AG04449 (cell line): ENCODE results near the gene BOC.

Source experiments
- CTCF ChIA-PET: fragments of 350-600 bp; formaldehyde crosslinking; extraction: SDS; loops from one replicate; lab custom pipeline; 2021; ENCODE audit warnings: antibody characterized with exemption; lab: Yijun Ruan, JAX
- POLR2A ChIA-PET: fragments of 400-600, 350-600 bp; formaldehyde crosslinking; extraction: SDS; loops from one replicate; lab custom pipeline; 2020; ENCODE audit warnings: antibody characterized with exemption, inconsistent platforms; lab: Yijun Ruan, JAX
- DNase-seq: peaks from one replicate; pipeline ENCODE4 v3.0.0-alpha.2; 2010; ENCODE audit warnings: low read depth, low spot score
- H3K4me3 ChIP-seq: 2 replicates; pipeline ENCODE4 v1.5.1; 2011; ENCODE audit warnings: low read depth, mild to moderate bottlenecking, control low read depth, low read length
- TF ChIP-seq, protein P1 (sequence below): IDR thresholded peaks from one replicate; pipeline ENCODE4 v1.5.1; 2011; ENCODE audit warnings: mild to moderate bottlenecking, moderate library complexity, low read length, control low read depth, inconsistent platforms; ENCODE audit not compliant: insufficient read depth; ENCODE audit errors: missing control alignments

The BOC gene

DNA sequence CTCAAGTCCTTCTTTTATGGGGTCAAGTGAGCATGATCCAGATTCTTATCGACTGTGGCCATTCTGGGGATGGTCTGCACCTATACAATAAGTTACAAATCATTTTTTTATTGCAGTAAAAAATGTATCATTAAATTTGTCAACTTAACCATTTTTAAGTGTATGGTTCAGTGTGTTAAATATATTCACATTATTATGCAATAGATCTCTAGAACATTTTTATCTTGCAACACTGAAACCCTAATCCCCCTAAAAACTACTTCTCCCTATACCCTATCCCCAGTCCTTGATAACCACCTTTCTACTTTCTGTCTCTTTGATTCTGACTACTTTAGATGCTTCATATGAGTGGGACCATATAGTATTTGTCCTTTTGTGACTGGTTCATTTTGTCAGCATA, 10.4 kb upstream of the BOC start:
- ChIA-PET CTCF (no interaction called here), POLR2A (no interaction called here)
- no peak overlapping the region for H3K4me3 ChIP-seq
- TF ChIP-seq, protein P1, sequence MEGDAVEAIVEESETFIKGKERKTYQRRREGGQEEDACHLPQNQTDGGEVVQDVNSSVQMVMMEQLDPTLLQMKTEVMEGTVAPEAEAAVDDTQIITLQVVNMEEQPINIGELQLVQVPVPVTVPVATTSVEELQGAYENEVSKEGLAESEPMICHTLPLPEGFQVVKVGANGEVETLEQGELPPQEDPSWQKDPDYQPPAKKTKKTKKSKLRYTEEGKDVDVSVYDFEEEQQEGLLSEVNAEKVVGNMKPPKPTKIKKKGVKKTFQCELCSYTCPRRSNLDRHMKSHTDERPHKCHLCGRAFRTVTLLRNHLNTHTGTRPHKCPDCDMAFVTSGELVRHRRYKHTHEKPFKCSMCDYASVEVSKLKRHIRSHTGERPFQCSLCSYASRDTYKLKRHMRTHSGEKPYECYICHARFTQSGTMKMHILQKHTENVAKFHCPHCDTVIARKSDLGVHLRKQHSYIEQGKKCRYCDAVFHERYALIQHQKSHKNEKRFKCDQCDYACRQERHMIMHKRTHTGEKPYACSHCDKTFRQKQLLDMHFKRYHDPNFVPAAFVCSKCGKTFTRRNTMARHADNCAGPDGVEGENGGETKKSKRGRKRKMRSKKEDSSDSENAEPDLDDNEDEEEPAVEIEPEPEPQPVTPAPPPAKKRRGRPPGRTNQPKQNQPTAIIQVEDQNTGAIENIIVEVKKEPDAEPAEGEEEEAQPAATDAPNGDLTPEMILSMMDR = no peak
- no peak for DNase-seq

DNA sequence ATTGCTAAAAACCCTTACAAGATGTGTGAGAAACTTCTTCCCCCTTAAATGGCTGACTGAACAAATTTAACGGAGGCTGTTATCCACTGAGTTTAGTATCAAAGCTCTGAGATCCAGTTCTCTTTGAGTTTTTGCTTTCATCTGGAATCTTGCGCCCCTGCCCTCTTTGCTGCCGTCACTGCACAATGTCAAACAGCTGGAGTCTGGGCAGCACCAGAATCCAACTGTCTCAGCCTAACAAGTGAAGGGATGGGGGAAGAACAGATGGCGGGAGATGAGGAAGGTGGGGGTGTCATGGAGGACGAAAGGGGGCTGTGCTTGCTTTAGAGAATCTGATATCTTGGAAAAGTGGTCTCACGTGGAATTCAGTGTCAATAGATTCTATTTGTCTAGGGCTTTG, 7.0 kb upstream of the BOC start:
- TF ChIP-seq, protein P1 = no peak
- DNase-seq = no peak
- ChIA-PET POLR2A (no interaction called here), CTCF (no interaction called here)
- H3K4me3 ChIP-seq = no peak overlapping the region

DNA sequence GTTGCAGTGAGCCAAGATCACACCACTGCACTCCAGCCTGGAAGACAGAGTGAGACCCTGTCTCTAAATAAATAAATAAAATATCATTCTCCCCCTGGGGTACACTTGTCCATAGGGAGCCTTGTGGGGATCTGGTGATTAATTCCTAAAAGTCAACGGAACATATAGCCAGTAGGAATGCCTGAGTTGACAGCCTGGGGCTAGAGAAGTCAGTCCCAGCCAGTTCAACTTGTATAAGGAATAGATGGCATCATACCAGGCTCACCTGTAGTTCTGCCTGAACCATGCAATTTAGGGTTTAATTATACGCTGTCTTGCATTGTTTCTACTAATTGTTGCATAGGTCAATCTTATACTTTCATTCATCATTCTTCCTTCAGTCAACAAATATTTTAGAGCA, 5.9 kb upstream of the BOC start:
- ChIA-PET POLR2A (no interaction called here), CTCF (no interaction called here)
- no peak for DNase-seq
- TF ChIP-seq, protein P1 = no peak
- H3K4me3 ChIP-seq = no peak overlapping the region

DNA sequence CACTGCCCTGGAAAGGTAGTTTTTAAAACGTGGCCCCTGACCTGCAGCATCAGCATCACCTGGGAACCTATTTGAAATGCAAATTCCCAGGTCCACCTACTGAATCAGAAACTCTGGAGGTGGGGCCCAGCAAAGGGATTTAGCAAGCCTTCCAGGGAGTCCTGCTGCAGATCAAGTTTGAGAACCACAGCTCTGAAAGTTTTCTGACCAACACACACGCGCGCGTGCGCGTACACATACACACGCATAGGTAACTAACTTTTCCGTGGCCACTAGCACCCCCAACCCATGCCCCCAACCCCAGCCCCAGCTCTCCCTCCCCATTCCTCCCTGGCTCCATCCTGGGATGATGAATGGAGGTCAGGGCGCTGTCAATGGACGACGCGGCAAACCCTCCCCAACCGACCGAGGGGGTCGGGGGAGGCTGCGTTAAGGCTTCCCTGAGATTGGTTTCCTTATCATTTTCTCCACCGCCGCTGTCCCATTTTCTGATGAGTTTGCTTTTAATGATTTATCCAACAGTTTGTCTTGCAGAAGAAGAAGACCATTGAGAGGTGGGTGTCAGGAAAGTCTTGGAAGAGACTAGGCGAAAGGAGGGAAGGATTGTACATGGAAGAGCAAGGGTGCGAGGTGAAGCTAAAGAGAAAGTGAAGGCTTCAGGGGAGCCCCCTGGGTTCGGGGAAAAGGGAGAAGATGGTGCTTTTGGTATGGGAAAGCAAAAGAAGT, 590 bp upstream of the BOC start:
- TF ChIP-seq, protein P1 = no peak

DNA sequence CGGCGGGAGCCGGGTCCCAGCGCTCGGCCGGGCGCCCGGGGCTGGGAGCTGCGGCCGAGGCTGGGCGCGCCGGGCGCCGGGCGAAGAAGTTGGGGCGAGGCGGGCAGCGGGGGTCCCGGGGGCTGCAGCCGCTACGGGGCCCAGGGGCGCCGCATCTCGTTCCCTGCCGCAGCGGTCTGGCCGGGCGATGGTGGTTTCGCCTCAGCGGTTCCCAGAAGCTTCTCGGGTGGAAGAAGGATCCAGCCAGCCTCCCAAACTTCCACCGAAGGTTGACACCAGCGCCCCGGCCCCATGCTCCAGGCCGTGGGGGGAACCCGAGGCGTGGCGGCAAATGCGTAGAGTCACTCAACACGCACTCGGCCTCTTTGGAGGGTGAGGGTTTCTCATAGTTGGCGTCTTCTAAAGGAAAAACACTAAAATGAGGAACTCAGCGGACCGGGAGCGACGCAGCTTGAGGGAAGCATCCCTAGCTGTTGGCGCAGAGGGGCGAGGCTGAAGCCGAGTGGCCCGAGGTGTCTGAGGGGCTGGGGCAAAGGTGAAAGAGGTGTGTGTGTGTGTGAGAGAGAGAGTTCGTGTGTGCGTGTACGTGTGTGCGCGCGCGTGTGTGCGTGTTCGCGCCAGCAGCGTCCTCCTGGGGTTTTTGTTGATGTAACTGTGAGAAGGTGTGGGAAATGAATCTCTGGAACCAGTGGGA, 940 bp downstream of the BOC start:
- ChIA-PET POLR2A (interaction anchor here (1.0 kb wide), 1 partner anchor 20 kb away, joined by 4 read pairs; no protein-coding TSS in a partner anchor), CTCF (interaction anchor here (1.0 to 3.8 kb wide), 3 partner anchors 21 to 76 kb away, joined by 3 to 17 read pairs (median 4); no protein-coding TSS in a partner anchor)
- TF ChIP-seq, protein P1 = no peak
- peak overlapping the region; percentile 89 for H3K4me3 ChIP-seq
- no peak for DNase-seq

More for the DNA sequence above, 590 bp upstream of the BOC start:
- peak overlapping the region; percentile 89 for H3K4me3 ChIP-seq
- POLR2A ChIA-PET = interaction anchor here (0.6 to 1.6 kb wide), 11 partner anchors 11 to 132 kb away, joined by 3 to 7 read pairs (median 4); no protein-coding TSS in a partner anchor
- no peak for DNase-seq
- CTCF ChIA-PET = interaction anchor here (0.8 to 3.8 kb wide), 4 partner anchors 13 to 78 kb away, joined by 3 to 17 read pairs (median 3); no protein-coding TSS in a partner anchor

DNA sequence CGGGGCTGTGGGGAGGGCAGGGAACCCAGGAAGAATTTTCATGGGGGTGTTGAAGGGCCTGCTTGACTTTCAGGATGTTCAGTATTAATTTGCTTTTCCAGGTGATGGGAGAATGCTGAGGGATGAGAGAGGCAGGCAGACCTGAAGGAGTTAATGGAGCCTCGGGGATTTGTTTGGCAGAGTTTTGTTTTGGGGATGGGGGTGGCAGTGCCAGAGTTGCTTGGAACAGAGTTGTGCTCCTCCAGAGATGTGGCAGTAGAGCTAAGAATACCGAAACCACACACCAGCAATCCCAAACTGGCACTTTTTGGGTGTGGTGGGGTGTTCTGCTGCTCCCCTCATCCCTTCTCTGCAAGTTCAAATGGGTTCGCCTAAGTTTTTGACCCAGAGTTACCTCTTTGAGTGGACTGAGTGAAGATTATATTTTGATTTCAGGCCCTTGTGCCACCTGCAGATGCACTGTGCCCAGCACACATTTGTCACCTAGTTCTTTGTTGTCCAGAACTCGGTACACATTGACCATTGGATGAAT, 1.6 kb downstream of the BOC start:
- TF ChIP-seq, protein P1 = no peak
- H3K4me3 ChIP-seq = peak overlapping the region; percentile 89
- POLR2A ChIA-PET = interaction anchor here (1.0 kb wide), 1 partner anchor 19 kb away, joined by 4 read pairs; no protein-coding TSS in a partner anchor
- DNase-seq = no peak
- CTCF ChIA-PET = interaction anchor here (1.0 to 3.8 kb wide), 3 partner anchors 20 to 75 kb away, joined by 3 to 17 read pairs (median 4); no protein-coding TSS in a partner anchor
